Mesodermal cell (in vitro differentiated cells): ENCODE results near the gene TMEM95. TPM values are rescaled to one million over a fixed set of nuclear protein-coding genes. Genes with fewer than 3 reads are reported as not detected.

Experiments used
- H3K27ac ChIP-seq: 2 replicates; pipeline ENCODE4 v1.7.0; 2013; ENCODE audit warnings: mild to moderate bottlenecking, low read depth, low read length, moderate library complexity; ENCODE audit not compliant: severe bottlenecking
- H3K36me3 ChIP-seq: 2 replicates; pipeline ENCODE4 v1.7.1; 2013; ENCODE audit warnings: mild to moderate bottlenecking, low read length, moderate library complexity; ENCODE audit not compliant: control insufficient read depth, insufficient read depth
- H3K4me1 ChIP-seq: one replicate; pipeline ENCODE4 v1.7.1; 2013; ENCODE audit warnings: mild to moderate bottlenecking, low read length; ENCODE audit not compliant: insufficient read depth, control insufficient read depth, poor library complexity, severe bottlenecking
- H3K4me3 ChIP-seq: 2 replicates; pipeline ENCODE4 v1.7.0; 2013; ENCODE audit warnings: low read length, control low read depth, mild to moderate bottlenecking; ENCODE audit not compliant: insufficient read depth, poor library complexity, severe bottlenecking; ENCODE audit errors: extremely low read depth
- H3K9me3 ChIP-seq: 2 replicates; pipeline ENCODE4 v1.7.1; 2013; ENCODE audit warnings: mild to moderate bottlenecking, low read length, moderate library complexity; ENCODE audit not compliant: control insufficient read depth
- WGBS, 2 experiments: methylation state at CpG; one replicate each; pipeline ENCODE4 v1.1.5; 2013; ENCODE audit warnings: missing lambda C conversion rate in 2 of 2; ENCODE audit not compliant: insufficient coverage in 2 of 2; 5-methylcytosine and 5-hydroxymethylcytosine counted together
- polyA plus RNA-seq, 2 experiments: library from polyadenylated mRNA; stranded (reverse); fragments of 50-300 nt; gene quantifications; one replicate each; pipeline ENCODE4 v1.2.3, GENCODE V29; 2013

TMEM95 gene, protein sequence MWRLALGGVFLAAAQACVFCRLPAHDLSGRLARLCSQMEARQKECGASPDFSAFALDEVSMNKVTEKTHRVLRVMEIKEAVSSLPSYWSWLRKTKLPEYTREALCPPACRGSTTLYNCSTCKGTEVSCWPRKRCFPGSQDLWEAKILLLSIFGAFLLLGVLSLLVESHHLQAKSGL
- polyA plus RNA-seq (2013, experiment 1 of 2), result not detected
- not detected for polyA plus RNA-seq (2013, experiment 2 of 2)

DNA sequence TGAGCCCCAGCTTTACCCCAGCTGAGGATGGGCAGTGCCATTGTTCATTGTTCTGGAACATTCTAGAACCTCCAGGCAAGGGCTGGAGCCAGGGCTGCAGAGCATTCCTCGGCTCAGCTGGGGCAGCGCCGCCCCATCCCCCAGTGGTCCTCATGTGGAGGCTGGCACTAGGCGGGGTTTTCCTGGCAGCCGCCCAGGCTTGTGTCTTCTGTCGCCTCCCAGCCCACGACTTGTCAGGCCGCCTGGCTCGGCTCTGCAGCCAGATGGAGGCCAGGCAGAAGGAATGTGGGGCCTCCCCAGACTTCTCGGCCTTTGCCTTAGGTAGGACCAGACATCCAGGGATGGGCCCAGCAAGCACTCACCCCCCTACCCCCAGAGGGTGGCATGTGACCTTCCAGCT is at the start of gene TMEM95:
Gene TMEM95, plus strand, starts transcription at position 104 of the 400 bp plus-strand sequence. Its CDS starts 49 bp downstream, at position 153.
- Histone ChIP-seq H3K36me3 (no peaks in the 10 kb centered on the region), H3K9me3 (no peaks in the 10 kb centered on the region), H3K4me3 (no peak within 1 kb of the TSS), H3K27ac (no peak within 1 kb of the TSS), H3K4me1 (peaks cover 23% of the 10 kb centered on the region)
- 78 to 82% methylated on average over 9 of the region's 10 CpGs for WGBS, 2 experiments

DNA sequence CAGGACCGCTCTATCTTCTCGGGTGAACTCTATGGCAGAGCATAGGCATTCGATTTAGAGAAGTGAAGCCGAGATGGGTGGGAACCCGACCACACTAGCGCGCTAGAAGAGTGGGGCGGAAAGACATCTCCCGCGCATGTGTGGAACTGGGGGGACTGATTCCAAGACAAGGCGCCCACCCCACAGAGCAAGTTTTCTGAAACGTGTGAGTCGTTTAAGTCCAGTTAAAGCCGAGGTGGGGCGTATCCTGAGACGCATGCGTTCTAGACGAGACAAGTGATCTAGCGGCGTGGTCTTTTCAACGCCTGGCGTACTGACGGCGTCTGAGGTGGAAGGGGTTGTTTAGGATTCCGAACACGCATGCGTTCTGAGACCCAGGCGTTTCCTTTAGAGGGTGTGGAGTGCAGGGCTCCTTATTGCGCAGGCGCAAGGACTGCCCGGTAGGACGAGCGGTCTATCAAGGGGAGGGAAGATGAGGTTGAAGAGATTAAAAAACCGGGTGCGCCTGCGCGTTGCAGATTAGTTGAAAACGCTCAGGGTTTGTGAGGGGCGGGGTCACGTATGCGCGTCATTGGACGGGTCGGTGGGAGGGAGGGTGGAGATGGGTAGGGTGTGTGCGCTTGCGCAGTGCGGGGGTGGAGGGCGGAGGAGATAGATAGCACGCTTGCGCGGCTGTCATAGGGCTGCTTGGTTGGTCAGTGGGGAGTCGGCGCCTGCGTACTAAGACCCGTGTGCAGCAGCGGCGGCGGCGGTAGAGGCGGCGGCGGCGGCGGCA is 47.9 kb upstream of the TMEM95 start, which contains the start of gene EIF5A:
Gene EIF5A, plus strand, starts transcription at position 718 of the 775 bp plus-strand sequence. CDS start 2,008 bp downstream, outside the sequence.
- Histone ChIP-seq H3K9me3 (no peaks in the 10 kb centered on the region), H3K4me3 (peak within 1 kb of the TSS; percentile 90), H3K27ac (peak within 1 kb of the TSS; percentile 95), H3K36me3 (peaks cover 32% of the 10 kb centered on the region), H3K4me1 (peaks cover 10% of the 10 kb centered on the region)
- WGBS, 2 experiments, result 1% methylated on average over 52 to 62 of the region's 64 CpGs

DNA sequence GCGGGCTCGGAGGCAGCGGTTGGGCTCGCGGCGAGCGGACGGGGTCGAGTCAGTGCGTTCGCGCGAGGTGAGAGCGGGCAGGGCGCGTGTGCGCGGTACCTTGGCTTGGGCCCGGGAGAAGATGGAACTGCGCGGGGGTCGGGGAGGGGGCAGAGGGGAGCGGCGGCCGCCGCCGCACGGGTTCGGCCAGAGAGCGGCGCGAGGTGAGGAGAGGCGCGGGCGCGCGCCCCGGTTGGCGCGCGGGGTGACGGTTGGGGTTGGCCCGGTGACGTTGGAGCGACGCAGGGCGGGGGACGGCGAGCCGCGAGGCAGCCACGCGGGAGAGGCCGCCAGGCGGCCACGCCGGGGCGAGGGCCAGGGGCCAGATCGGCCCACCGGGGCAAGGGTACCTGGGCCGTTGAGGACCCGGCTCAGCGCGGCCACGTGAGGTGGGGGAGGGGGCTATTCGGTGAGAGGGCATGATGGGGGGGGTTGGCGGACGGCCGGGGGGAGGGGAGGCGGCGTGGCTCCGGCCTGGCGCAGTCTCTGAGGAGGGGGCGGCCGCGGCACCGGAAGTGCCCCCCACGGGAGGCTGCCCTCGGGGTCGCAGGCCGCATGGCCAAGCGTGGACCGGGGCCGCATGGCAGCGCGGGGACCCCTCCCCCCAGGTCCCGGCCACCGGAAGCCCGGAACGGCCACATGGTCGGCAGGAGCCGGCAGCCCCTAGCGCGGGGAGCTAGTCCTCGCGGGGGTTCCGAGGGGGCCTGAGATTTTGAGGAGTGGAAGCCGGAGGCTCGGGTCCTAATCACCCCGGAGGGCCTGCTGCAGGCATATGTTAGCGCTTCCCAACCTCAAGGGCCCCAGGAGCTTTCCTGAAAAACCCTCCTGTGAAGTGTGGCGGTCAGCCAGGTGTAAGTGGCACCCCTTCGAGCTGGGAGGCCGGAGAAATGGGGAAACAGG is 47.0 kb upstream of the TMEM95 start:
- Histone ChIP-seq H3K4me3 (peak overlapping the region; percentile 90), H3K9me3 (no peaks in the 10 kb centered on the region), H3K36me3 (peaks cover 40% of the 10 kb centered on the region), H3K4me1 (peaks cover 12% of the 10 kb centered on the region), H3K27ac (peak overlapping the region; percentile 95)
- WGBS, 2 experiments, result 1% methylated on average over 36 to 65 of the region's 104 CpGs

DNA sequence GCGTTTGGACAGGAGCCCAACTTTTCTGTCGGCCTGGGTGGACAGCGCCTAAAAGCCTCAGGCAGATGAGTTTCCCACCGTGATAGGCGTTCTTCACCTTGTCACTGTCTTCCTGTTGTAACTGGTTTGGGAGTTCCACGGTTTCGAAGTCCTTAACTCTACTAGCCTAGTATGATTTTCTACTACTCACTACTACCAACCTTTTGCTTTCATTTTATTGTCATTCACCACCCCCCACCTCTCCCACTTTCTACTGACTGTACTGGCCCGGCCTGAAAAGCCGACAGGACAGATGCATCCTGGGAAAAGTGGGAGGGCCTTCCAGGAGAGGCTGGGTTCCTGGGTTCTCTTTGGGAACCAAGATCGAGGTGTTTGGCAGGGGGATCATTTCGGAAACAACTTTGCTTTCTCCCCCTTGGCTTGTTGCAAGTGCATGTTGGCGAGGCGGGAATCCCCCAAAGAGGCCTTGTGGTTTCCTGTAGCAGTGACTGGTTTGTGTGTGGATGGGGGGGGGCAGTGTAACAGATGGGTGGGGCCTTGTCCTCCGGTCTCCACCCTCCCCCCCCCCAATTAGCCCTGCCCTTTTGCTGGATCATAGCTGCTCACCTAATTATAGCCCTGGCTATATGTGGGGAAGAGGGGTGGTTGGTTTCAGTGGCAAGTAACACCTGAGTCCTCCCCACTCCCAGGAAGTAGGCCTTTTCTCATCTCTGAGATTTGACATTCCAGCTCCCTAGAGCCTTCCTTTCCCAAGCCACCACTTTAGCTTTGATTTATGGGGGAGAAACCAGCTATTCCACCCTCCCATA is 46.1 kb upstream of the TMEM95 start:
- no peaks in the 10 kb centered on the region for H3K9me3 ChIP-seq
- H3K36me3 ChIP-seq, result peaks cover 49% of the 10 kb centered on the region
- peak overlapping the region; percentile 90 for H3K4me3 ChIP-seq
- H3K4me1 ChIP-seq, result peaks cover 19% of the 10 kb centered on the region
- H3K27ac ChIP-seq, result peak overlapping the region; percentile 95
- 0 to 2% methylated on average over 10 to 11 of the region's 14 CpGs for WGBS, 2 experiments

DNA sequence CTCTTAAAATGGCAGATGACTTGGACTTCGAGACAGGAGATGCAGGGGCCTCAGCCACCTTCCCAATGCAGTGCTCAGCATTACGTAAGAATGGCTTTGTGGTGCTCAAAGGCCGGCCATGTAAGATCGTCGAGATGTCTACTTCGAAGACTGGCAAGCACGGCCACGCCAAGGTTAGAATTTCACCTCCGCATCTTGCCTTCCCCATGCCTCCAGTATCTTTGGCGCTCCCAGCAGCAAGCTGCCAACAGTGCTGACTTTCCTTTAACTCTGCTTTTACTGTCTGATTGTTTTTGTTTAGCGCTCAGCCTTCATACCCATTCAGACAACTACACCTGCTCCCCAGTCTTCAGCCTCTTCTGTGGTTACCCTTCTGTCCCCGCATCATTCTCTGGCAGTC is 45.3 kb upstream of the TMEM95 start:
- WGBS, 2 experiments, result 95 to 97% methylated on average over 10 to 12 of the region's 12 CpGs
- Histone ChIP-seq H3K36me3 (peaks cover 52% of the 10 kb centered on the region), H3K9me3 (no peaks in the 10 kb centered on the region), H3K4me3 (peak overlapping the region; percentile 90), H3K27ac (no peak overlapping the region), H3K4me1 (peaks cover 26% of the 10 kb centered on the region)

DNA sequence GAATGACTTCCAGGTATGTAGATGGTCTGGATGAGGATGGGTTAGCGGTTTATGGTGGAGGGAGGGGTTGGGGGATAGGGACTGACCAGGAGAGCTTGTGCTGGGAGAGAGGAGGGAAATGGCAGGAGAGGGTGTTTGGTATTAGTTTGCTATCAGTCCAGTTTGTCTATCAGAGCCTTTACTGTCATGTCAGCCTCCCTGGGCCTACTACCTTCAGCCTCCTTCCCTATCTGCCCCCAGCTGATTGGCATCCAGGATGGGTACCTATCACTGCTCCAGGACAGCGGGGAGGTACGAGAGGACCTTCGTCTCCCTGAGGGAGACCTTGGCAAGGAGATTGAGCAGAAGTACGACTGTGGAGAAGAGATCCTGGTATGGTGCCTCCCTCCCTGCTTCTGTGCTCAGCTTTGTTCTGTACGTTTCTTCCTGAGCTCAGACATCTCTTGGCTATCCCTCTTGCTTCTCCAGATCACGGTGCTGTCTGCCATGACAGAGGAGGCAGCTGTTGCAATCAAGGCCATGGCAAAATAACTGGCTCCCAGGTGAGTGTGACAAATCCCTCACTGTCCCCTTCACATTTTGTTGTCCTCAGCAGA is 43.7 kb upstream of the TMEM95 start:
- 91 to 97% methylated on average over 5 to 7 of the region's 7 CpGs for WGBS, 2 experiments
- no peak overlapping the region for H3K4me3 ChIP-seq
- peaks cover 34% of the 10 kb centered on the region for H3K4me1 ChIP-seq
- H3K9me3 ChIP-seq, result no peaks in the 10 kb centered on the region
- H3K27ac ChIP-seq, result no peak overlapping the region
- H3K36me3 ChIP-seq, result peaks cover 60% of the 10 kb centered on the region

DNA sequence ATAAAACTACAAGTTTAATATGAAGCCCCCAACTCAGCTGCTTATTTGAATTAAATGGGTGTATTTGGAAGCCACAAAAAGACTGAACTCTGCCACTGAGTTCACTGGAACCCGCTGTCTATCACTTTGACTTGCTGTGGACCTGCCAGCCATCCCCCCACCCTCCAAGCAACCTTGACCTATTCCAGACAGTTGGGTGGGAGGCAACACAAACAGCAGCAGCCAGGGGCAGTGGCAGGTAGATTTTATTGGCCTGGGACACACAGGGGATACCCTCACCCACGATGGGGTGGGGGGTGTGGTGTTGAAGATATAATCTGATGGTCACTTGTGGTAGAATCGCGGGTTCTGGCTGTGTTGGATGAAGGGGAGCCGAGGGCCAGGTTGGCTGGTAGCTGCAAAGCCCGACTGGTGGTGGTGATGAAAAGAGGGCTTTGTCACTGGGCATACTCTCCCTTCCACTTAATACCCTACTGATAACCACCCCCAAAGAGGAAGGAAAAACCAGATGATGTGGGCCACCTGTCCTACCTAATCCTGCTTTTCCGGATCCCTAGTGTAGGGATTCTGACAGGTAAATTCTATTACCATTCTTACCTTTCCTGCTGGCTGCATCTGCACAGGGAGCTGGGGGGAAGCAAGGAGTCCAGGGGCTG is 42.4 kb upstream of the TMEM95 start:
- peaks cover 67% of the 10 kb centered on the region for H3K36me3 ChIP-seq
- 88% methylated on average over 1 to 2 of the region's 7 CpGs for WGBS, 2 experiments
- peaks cover 34% of the 10 kb centered on the region for H3K4me1 ChIP-seq
- H3K4me3 ChIP-seq, result no peak overlapping the region
- no peak overlapping the region for H3K27ac ChIP-seq
- no peaks in the 10 kb centered on the region for H3K9me3 ChIP-seq

DNA sequence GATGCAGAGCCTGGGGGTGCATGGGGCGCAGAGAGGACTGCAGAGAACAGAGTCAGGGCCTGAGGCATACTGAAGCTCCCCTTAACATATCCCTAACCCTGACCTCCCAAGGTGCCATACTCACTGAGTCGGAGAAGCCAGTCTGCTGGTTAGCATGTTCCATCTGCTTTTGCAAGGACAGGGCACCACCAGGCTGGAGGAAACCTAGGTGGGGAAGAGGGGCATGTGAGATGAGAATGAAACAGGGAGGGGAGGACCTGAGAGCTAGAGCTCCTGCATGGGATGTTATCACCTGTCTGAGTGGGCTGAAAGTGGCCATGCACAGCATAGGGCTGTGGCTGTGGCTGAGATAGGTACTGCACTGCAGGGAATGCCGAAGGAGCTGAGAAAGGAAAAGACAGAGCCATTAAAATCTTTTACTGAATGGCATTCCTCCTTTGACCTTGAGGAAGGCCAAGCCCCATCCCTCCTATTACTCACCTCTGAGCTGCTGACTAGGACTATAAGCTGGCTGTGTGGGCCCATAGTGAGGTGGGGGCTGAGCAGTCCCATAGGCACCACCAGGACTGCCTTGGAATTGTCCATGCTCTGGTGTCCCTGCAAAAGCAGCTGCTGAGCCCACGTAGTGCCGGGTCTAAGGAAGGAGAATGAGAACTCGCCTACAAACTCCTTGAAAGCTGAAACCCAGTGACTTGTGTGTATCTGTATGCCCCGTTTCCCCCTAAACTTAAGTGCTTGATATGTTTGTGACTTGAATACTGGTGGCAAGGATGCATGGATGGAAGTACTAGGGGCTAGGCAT is 41.7 kb upstream of the TMEM95 start:
- 91 to 95% methylated on average over 6 to 7 of the region's 7 CpGs for WGBS, 2 experiments
- Histone ChIP-seq H3K9me3 (no peaks in the 10 kb centered on the region), H3K36me3 (peaks cover 74% of the 10 kb centered on the region), H3K4me1 (peaks cover 34% of the 10 kb centered on the region), H3K4me3 (no peak overlapping the region), H3K27ac (peak overlapping the region; percentile 67)
